ENCODE measurements around the gene PARD3B.

DNA sequence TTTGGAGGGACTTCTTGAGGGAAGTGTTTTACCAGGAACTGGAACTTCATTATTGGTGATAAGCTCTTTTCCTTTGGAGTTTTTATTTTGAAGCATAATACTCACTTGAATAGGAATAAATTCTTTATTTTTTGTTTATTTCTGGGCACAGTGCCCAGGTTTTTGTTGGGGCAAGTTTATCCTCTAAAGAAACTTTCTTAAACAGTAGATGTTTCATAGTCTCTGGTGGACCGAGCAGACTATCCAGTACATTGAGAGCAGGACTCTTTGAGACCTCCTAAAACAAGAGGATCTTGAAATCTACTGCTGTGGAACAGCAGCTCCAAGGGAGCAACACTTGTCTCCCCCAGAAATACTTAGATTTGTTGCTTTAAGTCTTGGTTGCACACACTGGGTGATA, 109.4 kb downstream of the PARD3B start:
- TF ChIP-seq CTCF (IDR thresholded peaks at IDR 0.05; ENCODE audit: low read depth, low read length) (no peak), POLR2A (IDR thresholded peaks at IDR 0.05; ENCODE audit: extremely low read depth, insufficient read length) (no peak)
